GM23338 (cell line): ENCODE results near the gene CLIC3.

Experiments used
- CREB1 ChIP-seq: fragments of 250-450 bp; sonication (Bioruptor Pico); IDR thresholded peaks from 2 replicates; pipeline ENCODE4 v1.5.0; 2020; ENCODE audit warnings: low read depth, mild to moderate bottlenecking, moderate library complexity
- CTCF ChIP-seq, 2 experiments: fragments of 200-600 bp in 1 of 2; sonication (generic) in 1 of 2; conservative IDR thresholded peaks; 2 replicates each; pipeline versions ENCODE4 v1.5.1 to v1.6.1; 2016 to 2017; ENCODE audit warnings: antibody characterized with exemption in 2 of 2, low read depth in 2 of 2, mild to moderate bottlenecking in 2 of 2, moderate library complexity in 1 of 2
- EZH2 ChIP-seq: fragments of 200-600 bp; sonication (generic); IDR thresholded peaks from one replicate; pipeline ENCODE4 v1.8.0; 2017; ENCODE audit warnings: antibody characterized with exemption, mild to moderate bottlenecking, low read depth; ENCODE audit not compliant: unreplicated experiment
- EZH2phosphoT487 ChIP-seq: fragments of 200-600 bp; sonication (generic); IDR thresholded peaks from one replicate; pipeline ENCODE4 v1.8.1; 2018; ENCODE audit warnings: antibody characterized with exemption; ENCODE audit not compliant: unreplicated experiment
- JUNB ChIP-seq: IDR thresholded peaks from one replicate; pipeline ENCODE4 v1.6.1; 2016; ENCODE audit warnings: antibody characterized with exemption; ENCODE audit not compliant: unreplicated experiment
- NANOG ChIP-seq: IDR thresholded peaks from 2 replicates; pipeline ENCODE4 v1.6.1; 2016; ENCODE audit warnings: antibody characterized with exemption, borderline replicate concordance
- POLR2AphosphoS5 ChIP-seq: IDR thresholded peaks from 2 replicates; pipeline ENCODE4 v1.6.1; 2016; ENCODE audit warnings: antibody characterized with exemption, low read depth
- STAT1 ChIP-seq: IDR thresholded peaks from one replicate; pipeline ENCODE4 v1.6.1; 2016; ENCODE audit warnings: antibody characterized with exemption; ENCODE audit not compliant: unreplicated experiment
- ZNF114 ChIP-seq: fragments of 250-450 bp; sonication (Bioruptor Pico); IDR thresholded peaks from 2 replicates; pipeline ENCODE4 v1.5.0; 2020; ENCODE audit warnings: mild to moderate bottlenecking, moderate library complexity
- TF ChIP-seq, protein P1 (sequence below): IDR thresholded peaks from 2 replicates; pipeline ENCODE4 v1.6.1; 2016; ENCODE audit warnings: antibody characterized with exemption
- TF ChIP-seq, protein P2 (sequence below): IDR thresholded peaks from one replicate; pipeline ENCODE4 v1.6.1; 2018; ENCODE audit warnings: antibody characterized with exemption; ENCODE audit not compliant: unreplicated experiment

- TF ChIP-seq CTCF (conservative IDR thresholded peaks at IDR 0.05; ENCODE audit: low read depth in 2 of 2), result no peak
- no peak for TF ChIP-seq EZH2phosphoT487
- TF ChIP-seq POLR2AphosphoS5, result no peak
- no peak for TF ChIP-seq EZH2
- TF ChIP-seq, protein P1, sequence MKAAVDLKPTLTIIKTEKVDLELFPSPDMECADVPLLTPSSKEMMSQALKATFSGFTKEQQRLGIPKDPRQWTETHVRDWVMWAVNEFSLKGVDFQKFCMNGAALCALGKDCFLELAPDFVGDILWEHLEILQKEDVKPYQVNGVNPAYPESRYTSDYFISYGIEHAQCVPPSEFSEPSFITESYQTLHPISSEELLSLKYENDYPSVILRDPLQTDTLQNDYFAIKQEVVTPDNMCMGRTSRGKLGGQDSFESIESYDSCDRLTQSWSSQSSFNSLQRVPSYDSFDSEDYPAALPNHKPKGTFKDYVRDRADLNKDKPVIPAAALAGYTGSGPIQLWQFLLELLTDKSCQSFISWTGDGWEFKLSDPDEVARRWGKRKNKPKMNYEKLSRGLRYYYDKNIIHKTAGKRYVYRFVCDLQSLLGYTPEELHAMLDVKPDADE, result no peak
- no peak for TF ChIP-seq STAT1
- TF ChIP-seq ZNF114, result no peak
- TF ChIP-seq, protein P2, sequence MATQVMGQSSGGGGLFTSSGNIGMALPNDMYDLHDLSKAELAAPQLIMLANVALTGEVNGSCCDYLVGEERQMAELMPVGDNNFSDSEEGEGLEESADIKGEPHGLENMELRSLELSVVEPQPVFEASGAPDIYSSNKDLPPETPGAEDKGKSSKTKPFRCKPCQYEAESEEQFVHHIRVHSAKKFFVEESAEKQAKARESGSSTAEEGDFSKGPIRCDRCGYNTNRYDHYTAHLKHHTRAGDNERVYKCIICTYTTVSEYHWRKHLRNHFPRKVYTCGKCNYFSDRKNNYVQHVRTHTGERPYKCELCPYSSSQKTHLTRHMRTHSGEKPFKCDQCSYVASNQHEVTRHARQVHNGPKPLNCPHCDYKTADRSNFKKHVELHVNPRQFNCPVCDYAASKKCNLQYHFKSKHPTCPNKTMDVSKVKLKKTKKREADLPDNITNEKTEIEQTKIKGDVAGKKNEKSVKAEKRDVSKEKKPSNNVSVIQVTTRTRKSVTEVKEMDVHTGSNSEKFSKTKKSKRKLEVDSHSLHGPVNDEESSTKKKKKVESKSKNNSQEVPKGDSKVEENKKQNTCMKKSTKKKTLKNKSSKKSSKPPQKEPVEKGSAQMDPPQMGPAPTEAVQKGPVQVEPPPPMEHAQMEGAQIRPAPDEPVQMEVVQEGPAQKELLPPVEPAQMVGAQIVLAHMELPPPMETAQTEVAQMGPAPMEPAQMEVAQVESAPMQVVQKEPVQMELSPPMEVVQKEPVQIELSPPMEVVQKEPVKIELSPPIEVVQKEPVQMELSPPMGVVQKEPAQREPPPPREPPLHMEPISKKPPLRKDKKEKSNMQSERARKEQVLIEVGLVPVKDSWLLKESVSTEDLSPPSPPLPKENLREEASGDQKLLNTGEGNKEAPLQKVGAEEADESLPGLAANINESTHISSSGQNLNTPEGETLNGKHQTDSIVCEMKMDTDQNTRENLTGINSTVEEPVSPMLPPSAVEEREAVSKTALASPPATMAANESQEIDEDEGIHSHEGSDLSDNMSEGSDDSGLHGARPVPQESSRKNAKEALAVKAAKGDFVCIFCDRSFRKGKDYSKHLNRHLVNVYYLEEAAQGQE, result no peak
- TF ChIP-seq JUNB, result no peak
- no peak for TF ChIP-seq CREB1
- TF ChIP-seq NANOG, result no peak
Measured at GRCh38 chr9:137037035-137037434, 40.7 kb upstream of the CLIC3 start.
